ENCODE data around the gene PHAX. TPM values are rescaled to one million over a fixed set of nuclear protein-coding genes. Genes with fewer than 3 reads are reported as not detected.
A peak's percentile ranks its signal among the peaks of the same experiment; 100 is the strongest.
"Not testable (repeated sequence)": the region's sequence is repeated elsewhere in the genome, so short reads cannot be mapped to it uniquely, and the experiment has no call there.

Gene PHAX, protein sequence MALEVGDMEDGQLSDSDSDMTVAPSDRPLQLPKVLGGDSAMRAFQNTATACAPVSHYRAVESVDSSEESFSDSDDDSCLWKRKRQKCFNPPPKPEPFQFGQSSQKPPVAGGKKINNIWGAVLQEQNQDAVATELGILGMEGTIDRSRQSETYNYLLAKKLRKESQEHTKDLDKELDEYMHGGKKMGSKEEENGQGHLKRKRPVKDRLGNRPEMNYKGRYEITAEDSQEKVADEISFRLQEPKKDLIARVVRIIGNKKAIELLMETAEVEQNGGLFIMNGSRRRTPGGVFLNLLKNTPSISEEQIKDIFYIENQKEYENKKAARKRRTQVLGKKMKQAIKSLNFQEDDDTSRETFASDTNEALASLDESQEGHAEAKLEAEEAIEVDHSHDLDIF
- total RNA-seq, result 10 to 100 TPM; 37.8 to 49.0 (median 42.9) TPM

DNA sequence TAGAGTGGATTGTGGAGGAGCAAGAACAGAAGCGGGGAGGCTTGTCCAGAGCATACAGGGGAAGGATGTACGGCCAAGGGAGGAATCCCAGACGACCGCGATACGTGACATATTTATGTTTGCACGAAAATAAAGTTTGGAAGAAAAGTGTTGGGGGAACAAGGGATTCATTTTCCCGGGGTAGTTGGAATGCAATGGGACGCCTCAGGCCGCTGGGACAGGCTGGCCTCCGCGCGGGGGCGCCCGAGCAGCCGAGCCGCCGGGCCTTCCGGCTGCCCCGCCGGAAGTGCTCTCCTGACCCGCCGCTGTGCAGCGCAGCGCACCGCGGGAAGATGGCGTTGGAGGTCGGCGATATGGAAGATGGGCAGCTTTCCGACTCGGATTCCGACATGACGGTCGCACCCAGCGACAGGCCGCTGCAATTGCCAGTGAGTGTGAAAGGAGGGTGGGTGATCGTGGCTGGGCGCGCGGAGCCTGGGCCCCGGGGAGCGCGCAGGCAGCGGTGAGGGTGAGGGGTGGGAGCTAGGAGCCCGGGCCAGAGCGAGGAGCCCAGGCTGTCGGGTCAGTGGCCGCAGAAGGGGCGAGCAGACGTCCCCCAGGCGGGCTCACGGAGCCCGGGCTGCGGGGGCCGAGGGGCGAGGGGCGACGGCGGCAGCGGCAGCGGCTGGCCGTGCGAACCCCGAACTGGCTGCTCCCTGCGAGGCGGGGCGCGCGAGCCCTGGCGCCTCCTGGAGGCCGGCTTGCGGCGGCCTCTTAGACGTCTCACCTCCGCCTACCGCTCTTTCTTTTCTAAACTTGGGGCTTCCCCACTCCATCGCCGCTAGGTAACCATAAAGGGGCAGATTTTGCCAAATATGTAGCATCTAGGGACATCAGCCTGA lies at the start of gene PHAX:
TSS of gene PHAX (plus strand) at position 317 of the 881 bp plus-strand sequence. CDS start at position 333, 16 bp downstream.
- Histone ChIP-seq H3K36me3 (peaks cover 17 to 25% (median 24%) of the 10 kb centered on the region in 4 donors), H3K9me3 (no peaks in the 10 kb centered on the region), H3K4me3 (peak within 1 kb of the TSS; percentile 88 to 99 (median 94)), H3K27me3 (no peaks in the 10 kb centered on the region), H3K27ac (replicated peaks in 1 of 4) (peak within 1 kb of the TSS; percentile 85 to 95 (median 90)), H3K4me1 (peaks cover 31 to 51% (median 41%) of the 10 kb centered on the region in 4 donors)
- intact Hi-C loops (cut with DNase I), result loop anchor here (2.0 kb wide), 1 partner anchor 262 kb away; no protein-coding TSS in a partner anchor
- DNase-seq (ENCODE audit: extremely low spot score), result no peak
- TF ChIP-seq POLR2AphosphoS5 (IDR thresholded peaks at IDR 0.05), result peak; percentile 74 to 85
- no peak for TF ChIP-seq POLR2A (IDR thresholded peaks at IDR 0.05; ENCODE audit: low read depth)
- no peak for TF ChIP-seq EP300 (IDR thresholded peaks at IDR 0.05)
- TF ChIP-seq, protein P1, sequence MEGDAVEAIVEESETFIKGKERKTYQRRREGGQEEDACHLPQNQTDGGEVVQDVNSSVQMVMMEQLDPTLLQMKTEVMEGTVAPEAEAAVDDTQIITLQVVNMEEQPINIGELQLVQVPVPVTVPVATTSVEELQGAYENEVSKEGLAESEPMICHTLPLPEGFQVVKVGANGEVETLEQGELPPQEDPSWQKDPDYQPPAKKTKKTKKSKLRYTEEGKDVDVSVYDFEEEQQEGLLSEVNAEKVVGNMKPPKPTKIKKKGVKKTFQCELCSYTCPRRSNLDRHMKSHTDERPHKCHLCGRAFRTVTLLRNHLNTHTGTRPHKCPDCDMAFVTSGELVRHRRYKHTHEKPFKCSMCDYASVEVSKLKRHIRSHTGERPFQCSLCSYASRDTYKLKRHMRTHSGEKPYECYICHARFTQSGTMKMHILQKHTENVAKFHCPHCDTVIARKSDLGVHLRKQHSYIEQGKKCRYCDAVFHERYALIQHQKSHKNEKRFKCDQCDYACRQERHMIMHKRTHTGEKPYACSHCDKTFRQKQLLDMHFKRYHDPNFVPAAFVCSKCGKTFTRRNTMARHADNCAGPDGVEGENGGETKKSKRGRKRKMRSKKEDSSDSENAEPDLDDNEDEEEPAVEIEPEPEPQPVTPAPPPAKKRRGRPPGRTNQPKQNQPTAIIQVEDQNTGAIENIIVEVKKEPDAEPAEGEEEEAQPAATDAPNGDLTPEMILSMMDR (IDR thresholded peaks at IDR 0.05), result peak; percentile 70 to 78 (median 76)
- 4% methylated on average over 48 of the region's 79 CpGs for WGBS

DNA sequence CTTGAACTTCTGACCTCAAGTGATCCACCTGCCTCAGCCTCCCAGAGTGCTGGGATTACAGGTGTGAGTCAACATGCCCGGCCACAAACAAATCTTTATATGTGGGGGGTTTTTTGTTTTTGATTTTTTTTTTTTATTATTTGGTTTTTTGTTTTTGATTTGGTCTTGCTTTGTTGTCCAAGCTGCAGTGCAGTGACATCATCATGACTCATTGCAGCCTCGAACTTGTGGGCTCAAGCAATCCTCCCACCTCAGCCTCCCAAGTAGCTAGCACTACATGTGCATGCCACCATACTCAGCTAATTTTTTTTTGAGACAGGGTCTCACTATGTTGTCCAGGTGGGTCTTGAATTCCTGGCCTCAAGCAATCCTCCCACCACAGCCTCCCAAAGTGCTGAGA lies 48.1 kb upstream of the PHAX start:
- no peak overlapping the region for H3K27ac ChIP-seq (replicated peaks in 1 of 4)

DNA sequence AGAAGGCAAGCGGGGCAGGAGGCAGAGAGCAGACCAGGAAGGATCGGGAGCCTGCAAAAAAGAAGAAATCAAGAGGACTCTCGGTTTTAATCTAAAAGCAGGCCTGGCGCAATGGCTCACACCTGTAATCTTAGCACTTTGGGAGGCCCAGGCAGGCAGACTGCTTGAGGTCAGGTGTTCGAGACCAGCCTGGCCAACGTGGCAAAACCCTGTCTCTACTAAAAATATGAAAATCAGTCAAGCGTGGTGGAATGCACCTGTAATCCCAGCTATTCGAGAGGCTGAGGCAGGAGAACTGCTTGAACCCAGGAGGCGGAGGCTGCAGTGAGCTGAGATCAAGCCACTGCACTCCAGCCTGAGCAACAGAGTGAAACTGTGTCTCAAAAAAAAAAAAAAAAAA lies 45.6 kb upstream of the PHAX start:
- intact Hi-C loops (cut with DNase I); H3K4me1 ChIP-seq; H3K4me3 ChIP-seq; H3K27me3 ChIP-seq; H3K9me3 ChIP-seq; DNase-seq (ENCODE audit: extremely low spot score); H3K27ac ChIP-seq (replicated peaks in 1 of 4): not testable (repeated sequence)
- WGBS, result 88% methylated on average over 9 of the region's 9 CpGs
- peaks cover 49 to 93% (median 72%) of the 10 kb centered on the region in 4 donors for H3K36me3 ChIP-seq

More for the DNA sequence above, 48.1 kb upstream of the PHAX start:
- H3K9me3 ChIP-seq, result no peaks in the 10 kb centered on the region
- no peaks in the 10 kb centered on the region for H3K4me1 ChIP-seq
- H3K36me3 ChIP-seq, result peaks cover 40 to 98% (median 74%) of the 10 kb centered on the region in 4 donors
- intact Hi-C loops (cut with DNase I), result no loop called here
- TF ChIP-seq EP300 (IDR thresholded peaks at IDR 0.05) (no peak), POLR2AphosphoS5 (IDR thresholded peaks at IDR 0.05) (no peak), POLR2A (IDR thresholded peaks at IDR 0.05; ENCODE audit: low read depth) (no peak)
- TF ChIP-seq, protein P1 (IDR thresholded peaks at IDR 0.05), result no peak
- 95% methylated on average over 2 of the region's 2 CpGs for WGBS
- DNase-seq (ENCODE audit: extremely low spot score), result no peak
- no peaks in the 10 kb centered on the region for H3K27me3 ChIP-seq
- no peak overlapping the region for H3K4me3 ChIP-seq

DNA sequence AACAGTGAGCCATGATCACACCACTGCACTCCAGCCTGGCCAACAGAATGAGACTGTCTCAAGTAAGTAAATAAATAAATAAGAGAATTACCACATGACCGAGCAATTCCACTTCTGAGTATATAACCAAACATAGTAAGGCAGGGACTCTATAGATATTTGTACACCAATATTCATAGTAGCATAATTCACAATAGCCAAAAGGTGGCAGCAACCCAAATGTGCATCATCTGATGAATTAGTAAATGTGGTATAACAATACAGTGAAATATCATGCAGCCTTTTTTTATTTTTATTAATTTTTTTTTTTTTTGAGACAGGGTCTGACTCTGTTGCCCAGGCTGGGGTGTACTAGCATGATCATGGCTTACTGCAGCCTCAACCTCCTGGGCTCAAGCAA lies 38.8 kb upstream of the PHAX start:
- no peaks in the 10 kb centered on the region for H3K9me3 ChIP-seq
- 88% methylated on average over 1 of the region's 1 CpG for WGBS
- DNase-seq (ENCODE audit: extremely low spot score), result no peak
- TF ChIP-seq POLR2AphosphoS5 (IDR thresholded peaks at IDR 0.05), result no peak
- TF ChIP-seq POLR2A (IDR thresholded peaks at IDR 0.05; ENCODE audit: low read depth), result no peak
- TF ChIP-seq EP300 (IDR thresholded peaks at IDR 0.05), result no peak
- TF ChIP-seq, protein P1 (IDR thresholded peaks at IDR 0.05), result no peak
- H3K27me3 ChIP-seq, result no peaks in the 10 kb centered on the region
- H3K4me3 ChIP-seq, result no peak overlapping the region
- no peaks in the 10 kb centered on the region for H3K4me1 ChIP-seq
- H3K27ac ChIP-seq (replicated peaks in 1 of 4), result no peak overlapping the region
- intact Hi-C loops (cut with DNase I), result no loop called here
- H3K36me3 ChIP-seq, result peaks cover 15 to 85% (median 38%) of the 10 kb centered on the region in 4 donors

DNA sequence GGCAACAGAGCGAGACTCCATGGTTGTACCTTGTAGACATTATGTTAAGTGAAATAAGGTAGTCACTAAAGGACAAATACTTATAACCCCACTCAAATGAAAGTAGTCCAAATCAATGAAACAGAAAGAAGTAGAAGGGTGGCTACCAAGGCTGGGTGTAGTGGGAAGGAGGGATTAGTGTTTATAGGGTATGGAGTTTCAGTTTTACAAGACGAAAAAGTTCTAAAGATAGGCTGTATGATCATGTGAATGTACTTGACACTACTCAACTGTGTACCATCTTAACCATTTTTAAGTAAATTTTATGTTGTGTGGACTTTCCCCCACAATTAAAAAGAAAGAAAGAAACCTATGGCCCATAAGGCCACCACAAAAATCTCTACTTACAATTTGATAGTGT lies 37.9 kb upstream of the PHAX start:
- no peak for DNase-seq (ENCODE audit: extremely low spot score)
- peaks cover 15 to 86% (median 36%) of the 10 kb centered on the region in 4 donors for H3K36me3 ChIP-seq

More for the DNA sequence above, 37.9 kb upstream of the PHAX start:
- Histone ChIP-seq H3K4me1 (no peaks in the 10 kb centered on the region), H3K9me3 (no peaks in the 10 kb centered on the region), H3K27me3 (no peaks in the 10 kb centered on the region), H3K27ac (replicated peaks in 1 of 4) (no peak overlapping the region), H3K4me3 (no peak overlapping the region)
- intact Hi-C loops (cut with DNase I), result no loop called here
- 65% methylated on average over 2 of the region's 2 CpGs for WGBS
- TF ChIP-seq POLR2AphosphoS5 (IDR thresholded peaks at IDR 0.05) (no peak), EP300 (IDR thresholded peaks at IDR 0.05) (no peak), POLR2A (IDR thresholded peaks at IDR 0.05; ENCODE audit: low read depth) (no peak)
- TF ChIP-seq, protein P1 (IDR thresholded peaks at IDR 0.05), result no peak
